ENCODE measurements around the gene CHRM5.

CHRM5 gene

GRCh38 chr15:34114215-34114614, 145.9 kb downstream of the CHRM5 start:
- Histone ChIP-seq H3K9ac (ENCODE audit: insufficient read length, low read depth) (no peak overlapping the region), H3K4me1 (ENCODE audit: insufficient read depth, insufficient read length) (no peaks in the 10 kb centered on the region), H3K4me3 (ENCODE audit: insufficient read length, low read depth) (no peak overlapping the region), H3K9me3 (ENCODE audit: insufficient read depth, low read length) (no peaks in the 10 kb centered on the region; the same call in 1 of the 2 replicates), H3K27me3 (ENCODE audit: insufficient read depth, insufficient read length) (no peaks in the 10 kb centered on the region), H3K36me3 (ENCODE audit: insufficient read depth, insufficient read length, low read length) (no peaks in the 10 kb centered on the region)
- TF ChIP-seq YY1 (IDR thresholded peaks at IDR 0.05; ENCODE audit: insufficient read depth, insufficient read length), result no peak
- no peak for TF ChIP-seq SUZ12 (IDR thresholded peaks at IDR 0.05; ENCODE audit: extremely low read depth, insufficient read depth, insufficient read length)
- TF ChIP-seq ZNF274 (IDR thresholded peaks at IDR 0.05; ENCODE audit: low read depth, low read length), result no peak
- no peak for DNase-seq (ENCODE audit: low read depth, low spot score)

GRCh38 chr15:34114739-34115138, 146.4 kb downstream of the CHRM5 start:
- no peak for DNase-seq (ENCODE audit: low read depth, low spot score)
- no peak overlapping the region for H3K9ac ChIP-seq (ENCODE audit: insufficient read length, low read depth)
- no peaks in the 10 kb centered on the region; the same call in 1 of the 2 replicates for H3K9me3 ChIP-seq (ENCODE audit: insufficient read depth, low read length)
- no peak for TF ChIP-seq ZNF274 (IDR thresholded peaks at IDR 0.05; ENCODE audit: low read depth, low read length)
- no peak for TF ChIP-seq YY1 (IDR thresholded peaks at IDR 0.05; ENCODE audit: insufficient read depth, insufficient read length)
- no peak for TF ChIP-seq SUZ12 (IDR thresholded peaks at IDR 0.05; ENCODE audit: extremely low read depth, insufficient read depth, insufficient read length)
- no peaks in the 10 kb centered on the region for H3K36me3 ChIP-seq (ENCODE audit: insufficient read depth, insufficient read length, low read length)
- H3K4me1 ChIP-seq (ENCODE audit: insufficient read depth, insufficient read length), result no peaks in the 10 kb centered on the region
- H3K27me3 ChIP-seq (ENCODE audit: insufficient read depth, insufficient read length), result no peaks in the 10 kb centered on the region
- H3K4me3 ChIP-seq (ENCODE audit: insufficient read length, low read depth), result no peak overlapping the region

GRCh38 chr15:34116620-34117019, 148.3 kb downstream of the CHRM5 start:
- H3K36me3 ChIP-seq (ENCODE audit: insufficient read depth, insufficient read length, low read length), result no peaks in the 10 kb centered on the region
- no peaks in the 10 kb centered on the region for H3K4me1 ChIP-seq (ENCODE audit: insufficient read depth, insufficient read length)
- no peak overlapping the region for H3K4me3 ChIP-seq (ENCODE audit: insufficient read length, low read depth)
- DNase-seq (ENCODE audit: low read depth, low spot score), result no peak
- no peaks in the 10 kb centered on the region for H3K27me3 ChIP-seq (ENCODE audit: insufficient read depth, insufficient read length)
- TF ChIP-seq YY1 (IDR thresholded peaks at IDR 0.05; ENCODE audit: insufficient read depth, insufficient read length) (no peak), SUZ12 (IDR thresholded peaks at IDR 0.05; ENCODE audit: extremely low read depth, insufficient read depth, insufficient read length) (no peak), ZNF274 (IDR thresholded peaks at IDR 0.05; ENCODE audit: low read depth, low read length) (no peak)
- H3K9ac ChIP-seq (ENCODE audit: insufficient read length, low read depth), result no peak overlapping the region
- H3K9me3 ChIP-seq (ENCODE audit: insufficient read depth, low read length), result no peaks in the 10 kb centered on the region; the same call in 1 of the 2 replicates
